ENCODE results near the gene SLC11A1.

The SLC11A1 gene

GRCh38 chr2:218381916-218382366 lies at the start of gene SLC11A1:
Gene SLC11A1 (plus strand): TSS chr2:218382273. CDS start chr2:218382369, 96 bp downstream.
- DNase-seq (ENCODE audit: low spot score) = no peak

- no peak for DNase-seq (ENCODE audit: low spot score)
Observed at GRCh38 chr2:218332288-218332687, 49.8 kb upstream of the SLC11A1 start.

GRCh38 chr2:218332920-218333645 lies 49.0 kb upstream of the SLC11A1 start:
- no peak for DNase-seq (ENCODE audit: low spot score)

- DNase-seq (ENCODE audit: low spot score) = no peak
Observed at GRCh38 chr2:218334531-218334930, 47.5 kb upstream of the SLC11A1 start.

GRCh38 chr2:218340656-218341055 lies 41.4 kb upstream of the SLC11A1 start:
- DNase-seq (ENCODE audit: low spot score) = no peak

GRCh38 chr2:218341381-218341780 lies 40.7 kb upstream of the SLC11A1 start:
- no peak for DNase-seq (ENCODE audit: low spot score)

- DNase-seq (ENCODE audit: low spot score) = no peak
Observed at GRCh38 chr2:218342837-218343236, 39.2 kb upstream of the SLC11A1 start.

GRCh38 chr2:218343591-218343990 lies 38.5 kb upstream of the SLC11A1 start:
- DNase-seq (ENCODE audit: low spot score) = peak; percentile 77

- DNase-seq (ENCODE audit: low spot score) = peak; percentile 93
Observed at GRCh38 chr2:218344090-218344754, 37.9 kb upstream of the SLC11A1 start.

GRCh38 chr2:218344755-218345417 lies 37.2 kb upstream of the SLC11A1 start:
- no peak for DNase-seq (ENCODE audit: low spot score)

- DNase-seq (ENCODE audit: low spot score) = no peak
Observed at GRCh38 chr2:218345491-218346236, 36.4 kb upstream of the SLC11A1 start.

- no peak for DNase-seq (ENCODE audit: low spot score)
Observed at GRCh38 chr2:218347172-218347571, 34.9 kb upstream of the SLC11A1 start.

- DNase-seq (ENCODE audit: low spot score) = no peak
Observed at GRCh38 chr2:218354045-218354444, 28.0 kb upstream of the SLC11A1 start.

GRCh38 chr2:218354850-218355443 lies 27.1 kb upstream of the SLC11A1 start:
- peak; percentile 69 for DNase-seq (ENCODE audit: low spot score)

- peak; percentile 60 for DNase-seq (ENCODE audit: low spot score)
Observed at GRCh38 chr2:218357236-218358177, 24.6 kb upstream of the SLC11A1 start.

- DNase-seq (ENCODE audit: low spot score) = no peak
Observed at GRCh38 chr2:218360453-218360852, 21.6 kb upstream of the SLC11A1 start.

GRCh38 chr2:218362606-218363005 lies 19.5 kb upstream of the SLC11A1 start:
- no peak for DNase-seq (ENCODE audit: low spot score)

GRCh38 chr2:218363736-218364135 lies 18.3 kb upstream of the SLC11A1 start:
- no peak for DNase-seq (ENCODE audit: low spot score)

GRCh38 chr2:218364196-218364595 lies 17.9 kb upstream of the SLC11A1 start:
- DNase-seq (ENCODE audit: low spot score) = no peak

- no peak for DNase-seq (ENCODE audit: low spot score)
Observed at GRCh38 chr2:218366621-218367414, 15.3 kb upstream of the SLC11A1 start.

Measured in kidney tubule cell (primary cell).